Esophagus muscularis mucosa (tissue), 4 donors: Measurements from ENCODE around the gene CYP26B1. TPM values are rescaled to one million over a fixed set of nuclear protein-coding genes. Genes with fewer than 3 reads are reported as not detected.

Source experiments
- DNase-seq: peaks from one replicate; pipeline ENCODE4 v3.0.0-alpha.2; 2017; ENCODE audit errors: extremely low spot score
- H3K27ac ChIP-seq, 4 donors: fragments of 200-600 bp; sonication (generic); replicated peaks in 1 of 4; 1 replicate in 3 of 4; 2 replicates in 1 of 4; pipeline ENCODE4 v1.5.1; 2016 to 2019; ENCODE audit warnings: mild to moderate bottlenecking in 1 of 4
- H3K27me3 ChIP-seq, 4 donors: fragments of 200-600 bp; sonication (generic); one replicate each; pipeline versions ENCODE4 v1.5.1 to v1.6.0; 2016 to 2019
- H3K36me3 ChIP-seq, 4 donors: fragments of 200-600 bp; sonication (generic); one replicate each; pipeline ENCODE4 v1.5.1; 2016 to 2019
- H3K4me1 ChIP-seq, 4 donors: fragments of 200-600 bp; sonication (generic); one replicate each; pipeline ENCODE4 v1.5.1; 2016 to 2019
- H3K4me3 ChIP-seq, 4 donors: fragments of 200-600 bp; sonication (generic); 1 replicate in 2 of 4; 2 replicates in 2 of 4; pipeline ENCODE4 v1.5.1; 2016 to 2019; ENCODE audit warnings: mild to moderate bottlenecking in 4 of 4, moderate library complexity in 1 of 4
- H3K9me3 ChIP-seq, 4 donors: fragments of 200-600 bp; sonication (generic); 1 replicate in 3 of 4; 2 replicates in 1 of 4; pipeline ENCODE4 v1.5.1; 2016 to 2019
- CTCF ChIP-seq, 3 experiments: fragments of 200-600 bp in 2 of 3; fragments of 450-650 bp in 1 of 3; sonication (generic) in 2 of 3; IDR thresholded peaks; one replicate each; pipeline ENCODE4 v1.5.1; 2017 to 2019; ENCODE audit warnings: antibody characterized with exemption in 3 of 3, mild to moderate bottlenecking in 2 of 3, moderate library complexity in 1 of 3
- EP300 ChIP-seq: sonication (generic); formaldehyde crosslinking; IDR thresholded peaks from one replicate; pipeline ENCODE4 v1.6.1; 2017; ENCODE audit warnings: antibody characterized with exemption
- POLR2A ChIP-seq: fragments of 450-650 bp; IDR thresholded peaks from one replicate; pipeline ENCODE4 v1.6.1; 2017; ENCODE audit warnings: antibody characterized with exemption, moderate library complexity, mild to moderate bottlenecking, low read depth
- POLR2AphosphoS5 ChIP-seq, 2 donors: sonication (generic); formaldehyde crosslinking; IDR thresholded peaks; one replicate each; pipeline ENCODE4 v1.6.1; 2017; ENCODE audit warnings: antibody characterized with exemption in 2 of 2
- WGBS: methylation state at CpG from one replicate; pipeline ENCODE4 v1.1.5; 2018; 5-methylcytosine and 5-hydroxymethylcytosine counted together
- intact Hi-C: fragments of 100-400 bp; cut with DNase I; formaldehyde crosslinking; loops from one replicate; pipeline ENCODE4 v1.15.1; 2023
- total RNA-seq, 4 donors: library from RNA; depleted of rRNA; stranded (reverse); fragments of >200 nt; gene quantifications; one replicate each; pipeline versions ENCODE4 v1.1.0 to v1.2.1, GENCODE V29; 2016

CYP26B1 gene
- total RNA-seq, 4 donors from 2014 or later, result 1.2 to 3.6 (median 2.4) TPM

- H3K4me3 ChIP-seq, result no peak overlapping the region
- no peak for DNase-seq
- no peak overlapping the region for H3K27ac ChIP-seq
- no peak for TF ChIP-seq CTCF (IDR thresholded peaks at IDR 0.05)
- TF ChIP-seq POLR2A, result no peak
- TF ChIP-seq POLR2AphosphoS5 (IDR thresholded peaks at IDR 0.05), result no peak
- no peak for TF ChIP-seq EP300
- H3K9me3 ChIP-seq, result no peaks in the 10 kb centered on the region
- intact Hi-C loops, result loop anchor here (10.0 kb wide), 1 partner anchor 604 kb away; no protein-coding TSS in a partner anchor
- no peaks in the 10 kb centered on the region for H3K36me3 ChIP-seq
- H3K4me1 ChIP-seq, result peaks cover 47 to 57% (median 53%) of the 10 kb centered on the region in 4 donors
- peaks cover 0 to 25% (median 15%) of the 10 kb centered on the region in 4 donors for H3K27me3 ChIP-seq
- 100% methylated on average over 1 of the region's 4 CpGs for WGBS
Measured at GRCh38 chr2:72140621-72140960, 7.1 kb downstream of the CYP26B1 start.

GRCh38 chr2:72139874-72140620 is 7.6 kb downstream of the CYP26B1 start:
- no peaks in the 10 kb centered on the region for H3K9me3 ChIP-seq

GRCh38 chr2:72139471-72139873 is 8.2 kb downstream of the CYP26B1 start:
- Histone ChIP-seq H3K9me3 (no peaks in the 10 kb centered on the region), H3K4me1 (peaks cover 35 to 46% (median 42%) of the 10 kb centered on the region in 4 donors), H3K27ac (no peak overlapping the region), H3K4me3 (no peak overlapping the region), H3K27me3 (peaks cover 0 to 18% (median 5%) of the 10 kb centered on the region in 4 donors), H3K36me3 (no peaks in the 10 kb centered on the region)
- intact Hi-C loops, result loop anchor here (5.0 kb wide), 1 partner anchor 337 kb away; no protein-coding TSS in a partner anchor
- no peak for DNase-seq
- TF ChIP-seq CTCF (IDR thresholded peaks at IDR 0.05) (no peak), POLR2AphosphoS5 (IDR thresholded peaks at IDR 0.05) (no peak), POLR2A (no peak), EP300 (no peak)
- WGBS, result 96% methylated on average over 4 of the region's 8 CpGs

More at GRCh38 chr2:72139874-72140620, 7.6 kb downstream of the CYP26B1 start:
- TF ChIP-seq CTCF (IDR thresholded peaks at IDR 0.05) (no peak), EP300 (no peak), POLR2A (no peak), POLR2AphosphoS5 (IDR thresholded peaks at IDR 0.05) (no peak)
- WGBS, result 96% methylated on average over 5 of the region's 14 CpGs
- H3K27ac ChIP-seq, result no peak overlapping the region
- peaks cover 41 to 52% (median 47%) of the 10 kb centered on the region in 4 donors for H3K4me1 ChIP-seq
- H3K36me3 ChIP-seq, result no peaks in the 10 kb centered on the region
- DNase-seq, result no peak
- no peak overlapping the region for H3K4me3 ChIP-seq
- peaks cover 0 to 24% (median 10%) of the 10 kb centered on the region in 4 donors for H3K27me3 ChIP-seq
- intact Hi-C loops, result loop anchor here (5.0 to 10.0 kb wide), 2 partner anchors 338 to 605 kb away; no protein-coding TSS in a partner anchor

- Histone ChIP-seq H3K27ac (no peak overlapping the region), H3K27me3 (peaks cover 0 to 13% (median 3%) of the 10 kb centered on the region in 4 donors), H3K4me3 (no peak overlapping the region), H3K9me3 (no peaks in the 10 kb centered on the region), H3K36me3 (no peaks in the 10 kb centered on the region), H3K4me1 (peaks cover 30 to 41% (median 36%) of the 10 kb centered on the region in 4 donors)
- 86% methylated on average over 14 of the region's 14 CpGs for WGBS
- DNase-seq, result no peak
- intact Hi-C loops, result loop anchor here (5.0 kb wide), 1 partner anchor 337 kb away; no protein-coding TSS in a partner anchor
- TF ChIP-seq POLR2A (no peak), CTCF (IDR thresholded peaks at IDR 0.05) (no peak), EP300 (no peak), POLR2AphosphoS5 (IDR thresholded peaks at IDR 0.05) (no peak)
Measured at GRCh38 chr2:72138921-72139381, 8.7 kb downstream of the CYP26B1 start.
